GM12891 (cell line): ENCODE results near the gene PAPLN.

Experiments used
- PAX5 ChIP-seq: IDR thresholded peaks from 2 replicates; pipeline ENCODE4 v1.6.1; 2011; ENCODE audit warnings: low read length, moderate library complexity, mild to moderate bottlenecking; ENCODE audit not compliant: insufficient read depth, severe bottlenecking
- POLR2A ChIP-seq: IDR thresholded peaks from 2 replicates; pipeline ENCODE4 v1.6.1; 2011; ENCODE audit warnings: low read depth, low read length, control low read depth
- POLR2AphosphoS5 ChIP-seq: IDR thresholded peaks from 2 replicates; pipeline ENCODE4 v1.6.1; 2011; ENCODE audit warnings: low read depth, low read length, control low read depth
- POU2F2 ChIP-seq: IDR thresholded peaks from 2 replicates; pipeline ENCODE4 v1.6.1; 2011; ENCODE audit warnings: low read depth, mild to moderate bottlenecking, control low read depth, low read length, moderate library complexity
- SPI1 ChIP-seq: IDR thresholded peaks from 2 replicates; pipeline ENCODE4 v1.6.1; 2011; ENCODE audit warnings: low read depth, low read length, control low read depth
- TAF1 ChIP-seq: IDR thresholded peaks from 2 replicates; pipeline ENCODE4 v1.6.1; 2011; ENCODE audit warnings: low read depth, low read length, control low read depth

- no peak for TF ChIP-seq POLR2A
- no peak for TF ChIP-seq SPI1
- TF ChIP-seq POLR2AphosphoS5 = no peak; the same call in 1 of the 2 replicates
- TF ChIP-seq TAF1 = no peak
- TF ChIP-seq POU2F2 = no peak
- no peak for TF ChIP-seq PAX5
These were observed 27.0 kb downstream of the PAPLN start for GRCh38 chr14:73264080-73264884.
